Kidney (tissue), 14 donors: ENCODE data around the gene TMEM50B. TPM values are rescaled to one million over a fixed set of nuclear protein-coding genes. Genes with fewer than 3 reads are reported as not detected.

Experiments used
- DNase-seq, 5 donors: peaks; one replicate each; pipeline ENCODE4 v3.0.0-alpha.2; 2013 to 2020
- FAIRE-seq: peaks from 2 replicates; lab custom pipeline; 2012; peaks lifted over from hg19 to GRCh38; lab: Jason Lieb, UNC
- H3K27ac ChIP-seq, 2 donors: one replicate each; pipeline ENCODE4 v1.7.0; 2013; ENCODE audit warnings: low read depth in 2 of 2, low read length in 2 of 2, inconsistent platforms in 1 of 2
- H3K27me3 ChIP-seq: one replicate; pipeline ENCODE4 v1.7.1; 2013; ENCODE audit warnings: low read length, inconsistent platforms; ENCODE audit not compliant: control insufficient read depth, insufficient read depth
- H3K36me3 ChIP-seq, 3 donors: one replicate each; pipeline versions ENCODE4 v1.7.0 to v1.7.1; 2013; ENCODE audit warnings: low read length in 3 of 3, control low read depth in 1 of 3, inconsistent platforms in 1 of 3; ENCODE audit not compliant: insufficient read depth in 3 of 3, control insufficient read depth in 2 of 3
- H3K4me1 ChIP-seq, 3 donors: one replicate each; pipeline versions ENCODE4 v1.7.0 to v1.7.1; 2013; ENCODE audit warnings: low read length in 3 of 3, inconsistent platforms in 1 of 3, low read depth in 1 of 3; ENCODE audit not compliant: control insufficient read depth in 2 of 3, insufficient read depth in 2 of 3
- H3K4me3 ChIP-seq, 3 donors: one replicate each; pipeline versions ENCODE4 v1.7.0 to v1.8.1; 2013; ENCODE audit warnings: low read length in 3 of 3, control low read depth in 1 of 3, inconsistent platforms in 1 of 3
- H3K9ac ChIP-seq, 3 donors: one replicate each; pipeline versions ENCODE4 v1.7.0 to v1.7.1; 2013; ENCODE audit warnings: low read length in 3 of 3, control low read depth in 1 of 3, inconsistent platforms in 1 of 3
- H3K9me3 ChIP-seq, 3 donors: one replicate each; pipeline versions ENCODE4 v1.7.0 to v1.7.1; 2013; ENCODE audit warnings: low read length in 3 of 3, control low read depth in 1 of 3, inconsistent platforms in 1 of 3; ENCODE audit not compliant: control insufficient read depth in 2 of 3, insufficient read depth in 1 of 3
- CTCF ChIP-seq: IDR thresholded peaks from 3 replicates; pipeline ENCODE4 v1.5.1; 2012; ENCODE audit warnings: mild to moderate bottlenecking, moderate library complexity, borderline replicate concordance; ENCODE audit not compliant: insufficient read depth; ENCODE audit errors: extremely low read depth
- intact Hi-C: fragments of 100-400 bp; cut with DNase I; formaldehyde crosslinking; loops from one replicate; pipeline ENCODE4 v1.11.1; 2022
- polyA plus RNA-seq: library from polyadenylated mRNA; stranded (reverse); fragments of 350-450 nt; fragmentation: Illumina TruSeq; extraction: RNeasy Lipid Tissue Mini Kit (QIAGEN cat#74804); gene quantifications from one replicate; pipeline ENCODE4 v1.2.3, GENCODE V29; 2014; ENCODE audit warnings: low read depth, low replicate concordance; ENCODE audit not compliant: insufficient read depth
- total RNA-seq: library from RNA; stranded (reverse); fragmentation: NEBNext Ultra II Directional; extraction: Animal tissue kit (Norgen Biotek cat#: 25700); gene quantifications from one replicate; pipeline ENCODE4 v1.2.1, GENCODE V29; 2021
- donor health status: control.
- donor health status: control.
- donor health status: control.
- donor health status: control.
- donor health status: control.
- donor health status: DM: yes; HTN: yes; CAD: no.
- donor health status: Normal renal cell carcinoma (clear cell type).

The TMEM50B gene
- total and polyA plus RNA-seq, 2 donors from 2014 or later, result 63.7 to 87.6 TPM

DNA sequence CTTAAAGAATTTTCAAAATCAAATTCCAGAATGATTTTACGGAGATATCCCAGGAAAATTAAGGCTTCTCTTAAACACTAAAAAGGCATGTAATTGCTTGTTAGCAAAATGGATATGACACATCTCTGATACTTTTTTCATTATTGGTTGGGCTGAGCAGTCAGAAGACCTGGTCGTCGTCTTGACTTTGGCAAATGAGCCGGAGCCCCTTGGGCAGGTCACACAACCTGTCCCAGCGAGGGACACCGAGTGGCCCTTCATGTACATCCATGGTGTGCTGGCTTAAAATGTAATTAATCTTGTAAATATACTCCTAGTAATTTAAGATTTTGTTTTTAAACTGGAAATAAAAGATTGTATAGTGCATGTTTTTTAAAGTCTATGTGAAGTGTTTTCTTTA, 42.6 kb downstream of the TMEM50B start:
- H3K36me3 ChIP-seq, result peaks cover 6 to 54% (median 26%) of the 10 kb centered on the region in 3 donors
- H3K4me1 ChIP-seq, result peaks cover 0 to 4% (median 0%) of the 10 kb centered on the region in 3 donors
- no peak overlapping the region for H3K4me3 ChIP-seq
- no peaks in the 10 kb centered on the region for H3K27me3 ChIP-seq
- H3K9me3 ChIP-seq, result no peaks in the 10 kb centered on the region
- H3K27ac ChIP-seq, result no peak overlapping the region
- no peak for TF ChIP-seq CTCF
- H3K9ac ChIP-seq, result no peak overlapping the region
- intact Hi-C loops, result loop anchor here (10.0 kb wide), 1 partner anchor 62 kb away; no protein-coding TSS in a partner anchor
- FAIRE-seq, result no peak
- no peak for DNase-seq

- Histone ChIP-seq H3K9me3 (no peaks in the 10 kb centered on the region), H3K9ac (no peak overlapping the region), H3K27me3 (no peaks in the 10 kb centered on the region), H3K4me3 (no peak overlapping the region), H3K4me1 (peaks cover 0 to 2% (median 0%) of the 10 kb centered on the region in 3 donors), H3K27ac (peak overlapping the region in 1 of 2 donors; percentile 53), H3K36me3 (peaks cover 6 to 63% (median 26%) of the 10 kb centered on the region in 3 donors)
- FAIRE-seq (no peak), DNase-seq (peak in 2 of 5 donors; percentile 11 to 28)
- intact Hi-C loops, result loop anchor here (10.0 kb wide), 1 partner anchor 60 kb away; no protein-coding TSS in a partner anchor
- no peak for TF ChIP-seq CTCF
Observed at GRCh38 chr21:33434770-33435360, 44.9 kb downstream of the TMEM50B start.

DNA sequence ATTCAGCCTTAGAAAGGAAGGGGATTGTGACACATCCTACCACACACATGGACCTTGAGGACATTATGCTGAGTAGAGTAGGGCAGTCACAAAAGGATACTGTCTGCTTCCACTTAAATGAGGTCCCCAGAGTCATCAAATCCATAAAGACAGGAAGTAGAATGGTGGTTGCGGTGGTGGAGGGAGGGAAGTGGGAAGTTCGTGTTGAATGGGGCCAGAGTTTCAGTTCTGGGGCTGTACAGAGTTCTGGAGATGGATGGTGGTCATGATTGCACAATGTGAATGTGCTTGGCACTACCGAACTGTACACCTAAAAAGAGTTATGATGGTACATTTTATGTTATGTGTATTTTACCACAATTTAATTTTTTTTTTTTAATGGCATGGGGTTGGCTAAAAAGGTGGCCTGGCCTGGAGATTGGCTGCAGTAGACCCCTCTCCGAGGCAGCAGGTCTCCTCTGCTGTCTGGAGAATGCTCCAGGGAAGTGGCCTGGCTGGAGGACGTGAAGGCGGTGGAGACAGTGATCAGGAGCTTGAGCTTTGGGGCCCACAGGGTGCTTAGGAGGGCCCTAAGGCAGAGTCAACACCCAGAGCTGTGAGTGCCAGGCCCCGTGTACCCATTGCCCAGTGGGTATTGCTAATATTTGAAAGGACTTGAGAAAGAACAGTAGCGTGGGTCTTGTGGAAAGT, 46.2 kb downstream of the TMEM50B start:
- TF ChIP-seq CTCF, result no peak
- Histone ChIP-seq H3K4me3 (no peak overlapping the region), H3K4me1 (peaks cover 0 to 2% (median 0%) of the 10 kb centered on the region in 3 donors), H3K27me3 (no peaks in the 10 kb centered on the region), H3K27ac (peak overlapping the region in 1 of 2 donors; percentile 14), H3K9ac (no peak overlapping the region), H3K36me3 (peaks cover 6 to 69% (median 33%) of the 10 kb centered on the region in 3 donors), H3K9me3 (no peaks in the 10 kb centered on the region)
- FAIRE-seq (no peak), DNase-seq (no peak)
- intact Hi-C loops, result loop anchor here (10.0 kb wide), 1 partner anchor 59 kb away; no protein-coding TSS in a partner anchor
